Measurements from ENCODE around the gene PTPN22. TPM values are rescaled to one million over a fixed set of nuclear protein-coding genes. Genes with fewer than 3 reads are reported as not detected.

The PTPN22 gene
- total and polyA plus RNA-seq, 11 donors, result 0.16 to 4.2 (median 0.45) TPM

- intact Hi-C loops (cut with DNase I), result no loop called here
- peaks cover 0 to 18% (median 12%) of the 10 kb centered on the region in 12 donors for H3K4me1 ChIP-seq
- no peak overlapping the region for H3K4me3 ChIP-seq
- H3K9me3 ChIP-seq, result no peaks in the 10 kb centered on the region
- H3K36me3 ChIP-seq, result peaks cover 0 to 61% (median 47%) of the 10 kb centered on the region in 9 donors
- ATAC-seq (no peak), DNase-seq (no peak)
- no peaks in the 10 kb centered on the region for H3K27me3 ChIP-seq
- TF ChIP-seq CTCF (IDR thresholded peaks at IDR 0.05) (no peak), POLR2A (IDR thresholded peaks at IDR 0.05) (no peak)
- no peak overlapping the region for H3K27ac ChIP-seq
Measured at GRCh38 chr1:113769601-113769970, 101.9 kb downstream of the PTPN22 start.

GRCh38 chr1:113768916-113769600 is 102.5 kb downstream of the PTPN22 start:
- no peaks in the 10 kb centered on the region for H3K27me3 ChIP-seq
- peaks cover 0 to 18% (median 12%) of the 10 kb centered on the region in 12 donors for H3K4me1 ChIP-seq
- DNase-seq (no peak), ATAC-seq (no peak)
- peak overlapping the region in 1 of 12 donors; percentile 43 for H3K27ac ChIP-seq
- WGBS, 4 donors, result 37 to 94% (median 86%) methylated on average over 1 of the region's 1 CpG
- H3K36me3 ChIP-seq, result peaks cover 0 to 61% (median 50%) of the 10 kb centered on the region in 9 donors
- intact Hi-C loops (cut with DNase I), result no loop called here
- H3K4me3 ChIP-seq, result no peak overlapping the region
- TF ChIP-seq POLR2A (IDR thresholded peaks at IDR 0.05) (no peak), CTCF (IDR thresholded peaks at IDR 0.05) (no peak)
- no peaks in the 10 kb centered on the region for H3K9me3 ChIP-seq

GRCh38 chr1:113765306-113766230 is 105.9 kb downstream of the PTPN22 start:
- Histone ChIP-seq H3K36me3 (peaks cover 0 to 61% (median 42%) of the 10 kb centered on the region in 9 donors), H3K9me3 (no peaks in the 10 kb centered on the region), H3K4me1 (peaks cover 0 to 19% (median 12%) of the 10 kb centered on the region in 12 donors), H3K4me3 (no peak overlapping the region), H3K27ac (peak overlapping the region in 1 of 12 donors; percentile 4), H3K27me3 (no peaks in the 10 kb centered on the region)
- no peak for TF ChIP-seq POLR2A (IDR thresholded peaks at IDR 0.05)
- TF ChIP-seq CTCF (IDR thresholded peaks at IDR 0.05), result no peak
- no peak for DNase-seq
- intact Hi-C loops (cut with DNase I), result no loop called here
- WGBS, 4 donors, result 89 to 96% (median 95%) methylated on average over 2 of the region's 2 CpGs
- no peak for ATAC-seq

Other genes with a start within 250 kb of the PTPN22 start
- gene PHTF1, start 112.2 kb downstream of the PTPN22 start, total RNA-seq, result 10 to 100 TPM in 8 of 9 donors, 1 to 10 TPM in 1; 5.5 to 19.7 (median 11.9) TPM
- gene PHTF1, start 112.2 kb downstream of the PTPN22 start, polyA plus RNA-seq, result 10 to 100 TPM in 1 of 2 donors, 1 to 10 TPM in 1; 3.2 to 13.6 TPM
- gene RSBN1, start 59.2 kb downstream of the PTPN22 start, total RNA-seq, result 10 to 100 TPM in 5 of 9 donors, 1 to 10 TPM in 4; 7.8 to 17.8 (median 10.6) TPM
- 1 to 10 TPM; 2.5 to 3.7 TPM for gene RSBN1, start 59.2 kb downstream of the PTPN22 start, polyA plus RNA-seq
- under 1 TPM in 4 of 9 donors, not detected in 5; 0.07 to 0.61 (median 0.38) TPM for gene BCL2L15, start 15.9 kb upstream of the PTPN22 start, total RNA-seq
- under 1 TPM; 0.01 to 0.08 TPM for gene BCL2L15, start 15.9 kb upstream of the PTPN22 start, polyA plus RNA-seq
- 10 to 100 TPM in 6 of 9 donors, 1 to 10 TPM in 3; 7.3 to 17.2 (median 10.8) TPM for gene AP4B1, start 33.1 kb upstream of the PTPN22 start, total RNA-seq
- 1 to 10 TPM; 7.5 to 9.4 TPM for gene AP4B1, start 33.1 kb upstream of the PTPN22 start, polyA plus RNA-seq
- gene DCLRE1B, start 33.6 kb upstream of the PTPN22 start, total RNA-seq, result 1 to 10 TPM; 1.2 to 6.0 (median 2.2) TPM
- gene DCLRE1B, start 33.6 kb upstream of the PTPN22 start, polyA plus RNA-seq, result 1 to 10 TPM in 1 of 2 donors, under 1 TPM in 1; 0.38 to 2.8 TPM
- gene HIPK1, start 57.6 kb upstream of the PTPN22 start, total RNA-seq, result 100 to 1,000 TPM in 1 of 9 donors, 10 to 100 TPM in 8; 41.8 to 102 (median 62.7) TPM
- gene HIPK1, start 57.6 kb upstream of the PTPN22 start, polyA plus RNA-seq, result 10 to 100 TPM in 1 of 2 donors, 1 to 10 TPM in 1; 7.0 to 24.9 TPM
- gene OLFML3, start 107.8 kb upstream of the PTPN22 start, total RNA-seq, result 10 to 100 TPM in 7 of 9 donors, 1 to 10 TPM in 2; 5.3 to 27.2 (median 13.5) TPM
- gene OLFML3, start 107.8 kb upstream of the PTPN22 start, polyA plus RNA-seq, result 1 to 10 TPM; 5.1 to 7.8 TPM

Data from heart left ventricle (tissue), 16 donors.